Small intestine (tissue), 7 donors: ENCODE measurements around the gene TSPYL4. TPM values are rescaled to one million over a fixed set of nuclear protein-coding genes. Genes with fewer than 3 reads are reported as not detected.
A peak's percentile ranks its signal among the peaks of the same experiment; 100 is the strongest.

Experiments used
- DNase-seq, 2 donors: peaks; one replicate each; pipeline versions ENCODE4 v3.0.0 to v3.0.0-alpha.2; 2013
- FAIRE-seq: peaks from 2 replicates; lab custom pipeline; 2012; peaks lifted over from hg19 to GRCh38; lab: Jason Lieb, UNC
- H3K27ac ChIP-seq, 3 donors: one replicate each; pipeline ENCODE4 v1.5.1; 2013; ENCODE audit warnings: low read length in 2 of 3, mild to moderate bottlenecking in 2 of 3, control low read depth in 1 of 3, inconsistent platforms in 1 of 3, low read depth in 1 of 3, moderate library complexity in 1 of 3
- H3K27me3 ChIP-seq, 3 donors: one replicate each; pipeline ENCODE4 v1.6.1; 2013; ENCODE audit warnings: low read length in 3 of 3, inconsistent platforms in 1 of 3; ENCODE audit not compliant: control insufficient read depth in 3 of 3, insufficient read depth in 3 of 3
- H3K36me3 ChIP-seq, 3 donors: one replicate each; pipeline ENCODE4 v1.6.1; 2013; ENCODE audit warnings: low read length in 3 of 3, inconsistent platforms in 1 of 3, low read depth in 1 of 3, mild to moderate bottlenecking in 1 of 3, moderate library complexity in 1 of 3; ENCODE audit not compliant: control insufficient read depth in 3 of 3, insufficient read depth in 2 of 3
- H3K4me1 ChIP-seq, 3 donors: one replicate each; pipeline ENCODE4 v1.6.1; 2013; ENCODE audit warnings: low read length in 2 of 3, inconsistent platforms in 1 of 3, low read depth in 1 of 3, mild to moderate bottlenecking in 1 of 3, moderate library complexity in 1 of 3; ENCODE audit not compliant: control insufficient read depth in 3 of 3, insufficient read depth in 2 of 3
- H3K4me3 ChIP-seq, 3 donors: one replicate each; pipeline ENCODE4 v1.5.1; 2013; ENCODE audit warnings: low read length in 3 of 3, control low read depth in 1 of 3, inconsistent platforms in 1 of 3, low read depth in 1 of 3, mild to moderate bottlenecking in 1 of 3, moderate library complexity in 1 of 3
- H3K9me3 ChIP-seq, 2 donors: one replicate each; pipeline ENCODE4 v1.6.1; 2013; ENCODE audit warnings: low read depth in 1 of 2, low read length in 1 of 2; ENCODE audit not compliant: control insufficient read depth in 2 of 2, insufficient read depth in 1 of 2
- WGBS, 3 donors: extraction: QIAGEN DNeasy Blood & Tissue Kit; methylation state at CpG; one replicate each; pipeline ENCODE4 v1.1.7; 2013; 5-methylcytosine and 5-hydroxymethylcytosine counted together
- polyA plus RNA-seq, 4 donors: library from polyadenylated mRNA; stranded (reverse) in 3 of 4; unstranded in 1 of 4; fragments of 200-250 nt in 3 of 4; fragments of 120-200 nt in 1 of 4; gene quantifications; one replicate each; pipeline versions ENCODE4 v1.2.1 to v1.2.3, GENCODE V29; 2013
- donor health status: healthy with polysubstance abuse.
- donor health status: control.
- donor health status: control.
- donor health status: Bipolar disorder and iron deficiency.
- donor health status: healthy.

The TSPYL4 gene
- polyA plus RNA-seq, 4 donors: 1.6 to 17.9 (median 7.1) TPM

DNA sequence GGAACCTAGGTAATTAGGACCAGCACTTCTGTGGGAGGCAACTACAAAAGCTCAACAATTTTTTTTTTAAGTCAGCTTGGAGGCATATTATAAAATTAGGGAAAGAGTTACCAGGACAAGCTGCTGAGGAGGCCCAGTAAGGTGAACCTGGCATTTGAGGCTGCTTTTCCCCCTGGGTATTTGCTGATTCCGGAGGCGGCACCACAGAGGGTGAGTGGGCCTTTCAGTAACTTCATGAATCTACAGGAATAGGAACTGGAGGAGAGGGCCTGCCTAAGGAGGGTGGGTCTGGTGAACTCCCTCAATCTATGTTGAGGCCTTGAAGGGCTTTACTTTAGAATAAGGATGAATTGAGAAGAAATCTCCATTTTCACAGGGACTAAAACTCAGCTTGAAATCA lies 14.6 kb downstream of the TSPYL4 start:
- FAIRE-seq: no peak

DNA sequence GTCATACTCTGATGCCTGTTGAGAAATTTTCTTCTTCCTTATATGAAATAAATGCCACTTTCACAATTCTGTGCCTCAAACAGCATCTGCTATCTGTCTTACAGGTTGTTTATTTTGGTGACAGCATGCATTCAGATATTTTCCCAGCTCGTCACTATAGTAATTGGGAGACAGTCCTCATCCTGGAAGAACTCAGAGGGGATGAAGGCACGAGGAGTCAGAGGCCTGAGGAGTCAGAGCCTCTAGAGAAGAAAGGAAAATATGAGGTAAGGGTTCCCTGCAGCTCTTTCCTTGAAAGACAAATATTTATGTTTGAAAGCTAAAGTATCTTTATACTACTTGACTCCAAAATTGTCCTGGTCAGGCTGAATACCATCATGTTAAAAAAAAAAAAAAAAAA lies 15.8 kb downstream of the TSPYL4 start:
- no peaks in the 10 kb centered on the region for H3K9me3 ChIP-seq
- 81 to 96% (median 91%) methylated on average over 2 of the region's 2 CpGs for WGBS, 3 donors
- DNase-seq: no peak
- FAIRE-seq: no peak
- H3K27ac ChIP-seq: no peak overlapping the region
- H3K4me1 ChIP-seq: no peaks in the 10 kb centered on the region
- no peaks in the 10 kb centered on the region for H3K27me3 ChIP-seq
- H3K4me3 ChIP-seq: no peak overlapping the region
- H3K36me3 ChIP-seq: peaks cover 3 to 20% (median 5%) of the 10 kb centered on the region in 3 donors

More for the DNA sequence above, 14.6 kb downstream of the TSPYL4 start:
- Histone ChIP-seq H3K27me3 (no peaks in the 10 kb centered on the region), H3K9me3 (no peaks in the 10 kb centered on the region), H3K36me3 (peaks cover 3 to 16% (median 7%) of the 10 kb centered on the region in 3 donors), H3K27ac (no peak overlapping the region), H3K4me3 (no peak overlapping the region), H3K4me1 (peaks cover 0 to under 1% (median 0%) of the 10 kb centered on the region in 3 donors)
- 95 to 99% (median 97%) methylated on average over 2 of the region's 2 CpGs for WGBS, 3 donors
- DNase-seq: no peak

- Histone ChIP-seq H3K4me1 (no peaks in the 10 kb centered on the region), H3K9me3 (no peaks in the 10 kb centered on the region), H3K27ac (no peak overlapping the region), H3K36me3 (peaks cover 3 to 18% (median 5%) of the 10 kb centered on the region in 3 donors), H3K27me3 (no peaks in the 10 kb centered on the region), H3K4me3 (no peak overlapping the region)
- DNase-seq (no peak), FAIRE-seq (no peak)
- 71 to 92% (median 82%) methylated on average over 3 of the region's 3 CpGs for WGBS, 3 donors
These were observed 19.2 kb downstream of the TSPYL4 start for GRCh38 chr6:116234689-116235088.

- no peaks in the 10 kb centered on the region for H3K9me3 ChIP-seq
- peaks cover 0 to 15% (median 0%) of the 10 kb centered on the region in 3 donors for H3K36me3 ChIP-seq
- 74 to 95% (median 94%) methylated on average over 17 of the region's 17 CpGs for WGBS, 3 donors
- FAIRE-seq (no peak), DNase-seq (peak in 1 of 2 donors; percentile 61)
- peak overlapping the region in 1 of 3 donors; percentile 31 for H3K4me3 ChIP-seq
- no peaks in the 10 kb centered on the region for H3K4me1 ChIP-seq
- no peaks in the 10 kb centered on the region for H3K27me3 ChIP-seq
- peak overlapping the region in 1 of 3 donors; percentile 33 for H3K27ac ChIP-seq
These were observed 24.5 kb downstream of the TSPYL4 start for GRCh38 chr6:116229287-116229913.

DNA sequence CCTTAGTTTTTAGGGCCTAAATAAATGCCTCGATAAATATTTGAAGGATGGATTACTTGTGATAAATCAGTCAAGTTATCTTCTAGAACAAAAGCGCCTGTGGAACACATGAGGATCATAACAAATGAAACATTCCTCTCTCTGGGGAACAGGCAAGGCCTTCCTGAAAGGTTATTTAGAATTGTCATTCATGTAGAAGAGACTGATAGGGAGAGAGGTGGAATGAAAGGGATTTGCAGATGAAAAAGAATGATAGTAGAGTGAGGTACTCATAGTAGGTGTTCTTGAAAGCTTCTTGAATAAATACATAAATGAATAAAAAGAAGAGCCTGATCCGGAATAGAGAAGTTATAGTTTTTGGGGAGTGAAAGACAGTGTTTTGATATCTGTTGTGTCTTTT lies 30.5 kb downstream of the TSPYL4 start:
- Histone ChIP-seq H3K4me1 (no peaks in the 10 kb centered on the region), H3K4me3 (no peak overlapping the region), H3K9me3 (no peaks in the 10 kb centered on the region), H3K36me3 (peaks cover 0 to 6% (median 2%) of the 10 kb centered on the region in 3 donors), H3K27me3 (no peaks in the 10 kb centered on the region), H3K27ac (no peak overlapping the region)
- DNase-seq (no peak), FAIRE-seq (no peak)
- 93 to 98% (median 93%) methylated on average over 3 of the region's 3 CpGs for WGBS, 3 donors

DNA sequence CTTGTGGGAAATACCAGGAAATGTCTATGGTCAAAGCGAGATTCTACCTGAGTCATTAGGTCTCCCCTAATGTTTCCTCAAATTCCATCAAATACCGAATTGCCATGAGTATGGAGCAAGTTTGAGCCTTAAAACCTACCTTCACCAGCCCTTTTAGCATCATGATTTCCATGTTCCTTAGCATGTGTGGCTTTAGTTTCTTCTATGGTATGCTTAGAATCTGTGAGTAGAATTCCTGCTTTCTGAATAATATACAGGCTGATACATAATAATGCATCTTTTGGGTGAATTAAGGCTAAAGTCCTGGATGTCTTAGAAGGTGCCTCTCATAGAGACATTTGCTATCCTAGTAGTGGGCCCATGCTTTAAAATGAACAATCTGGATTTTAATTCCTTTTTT lies 32.0 kb downstream of the TSPYL4 start:
- Histone ChIP-seq H3K36me3 (peaks cover 0 to 4% (median 2%) of the 10 kb centered on the region in 3 donors), H3K27ac (no peak overlapping the region), H3K9me3 (no peaks in the 10 kb centered on the region), H3K4me1 (no peaks in the 10 kb centered on the region), H3K4me3 (no peak overlapping the region), H3K27me3 (no peaks in the 10 kb centered on the region)
- DNase-seq (no peak), FAIRE-seq (no peak)
- WGBS, 3 donors: 92 to 96% (median 93%) methylated on average over 2 of the region's 2 CpGs

DNA sequence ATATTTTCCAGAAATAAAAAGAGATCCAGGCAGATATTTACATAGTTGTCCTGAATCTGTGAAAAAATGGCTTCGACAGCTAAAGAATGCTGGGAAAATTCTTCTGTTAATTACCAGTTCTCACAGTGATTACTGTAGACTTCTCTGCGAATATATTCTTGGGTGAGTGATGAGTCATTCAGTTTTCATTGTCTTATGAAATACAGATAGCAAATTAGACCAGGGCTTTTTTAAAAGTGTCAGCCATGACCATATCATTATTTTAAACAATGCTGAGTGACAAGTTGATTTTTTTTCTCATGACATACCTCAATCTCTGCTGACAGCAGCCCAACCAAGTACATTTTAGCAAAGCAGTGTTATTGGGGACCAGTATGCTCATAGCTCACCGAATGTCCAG lies 32.8 kb downstream of the TSPYL4 start:
- Histone ChIP-seq H3K4me3 (no peak overlapping the region), H3K27me3 (no peaks in the 10 kb centered on the region), H3K36me3 (peaks cover 0 to 4% (median 2%) of the 10 kb centered on the region in 3 donors), H3K4me1 (no peaks in the 10 kb centered on the region), H3K9me3 (no peaks in the 10 kb centered on the region), H3K27ac (no peak overlapping the region)
- DNase-seq: no peak
- FAIRE-seq: no peak
- WGBS, 3 donors: 78 to 89% (median 87%) methylated on average over 3 of the region's 3 CpGs

GRCh38 chr6:116218866-116219265 lies 35.0 kb downstream of the TSPYL4 start:
- WGBS, 3 donors: 80 to 88% (median 83%) methylated on average over 5 of the region's 5 CpGs
- H3K27ac ChIP-seq: no peak overlapping the region
- no peak for FAIRE-seq

More at GRCh38 chr6:116218866-116219265, 35.0 kb downstream of the TSPYL4 start:
- Histone ChIP-seq H3K4me3 (no peak overlapping the region), H3K9me3 (no peaks in the 10 kb centered on the region), H3K4me1 (no peaks in the 10 kb centered on the region), H3K36me3 (peaks cover 0 to 2% (median 2%) of the 10 kb centered on the region in 3 donors), H3K27me3 (no peaks in the 10 kb centered on the region)
- DNase-seq: no peak
